GM19238 (cell line): ENCODE measurements around the gene ECE1.

Experiments used
- DNase-seq: peaks from one replicate; pipeline ENCODE4 v3.0.0; 2011; ENCODE audit warnings: low spot score; ENCODE audit not compliant: insufficient read length

The ECE1 gene

GRCh38 chr1:21308847-21309652, 18.8 kb upstream of the ECE1 start:
- DNase-seq = no peak

GRCh38 chr1:21308330-21308729, 18.1 kb upstream of the ECE1 start:
- DNase-seq = no peak

GRCh38 chr1:21307663-21308305, 17.5 kb upstream of the ECE1 start:
- DNase-seq = no peak

GRCh38 chr1:21307210-21307609, 16.9 kb upstream of the ECE1 start:
- DNase-seq = no peak

- no peak for DNase-seq
Measured at GRCh38 chr1:21305900-21306189, 15.6 kb upstream of the ECE1 start.

GRCh38 chr1:21305155-21305899, 15.1 kb upstream of the ECE1 start:
- DNase-seq = no peak

- DNase-seq = no peak
Measured at GRCh38 chr1:21304488-21304887, 14.2 kb upstream of the ECE1 start.

- DNase-seq = no peak
Measured at GRCh38 chr1:21302747-21303715, 12.8 kb upstream of the ECE1 start.

- DNase-seq = no peak
Measured at GRCh38 chr1:21301794-21302440, 11.7 kb upstream of the ECE1 start.

- no peak for DNase-seq
Measured at GRCh38 chr1:21300774-21301173, 10.5 kb upstream of the ECE1 start.

GRCh38 chr1:21299780-21300395, 9.6 kb upstream of the ECE1 start:
- no peak for DNase-seq

- no peak for DNase-seq
Measured at GRCh38 chr1:21298981-21299391, 8.7 kb upstream of the ECE1 start.

GRCh38 chr1:21297975-21298374, 7.7 kb upstream of the ECE1 start:
- no peak for DNase-seq

GRCh38 chr1:21296509-21297354, 6.5 kb upstream of the ECE1 start:
- DNase-seq = no peak

- no peak for DNase-seq
Measured at GRCh38 chr1:21295545-21295944, 5.3 kb upstream of the ECE1 start.

GRCh38 chr1:21295002-21295401, 4.7 kb upstream of the ECE1 start:
- DNase-seq = no peak

- DNase-seq = peak; percentile 72
Measured at GRCh38 chr1:21294266-21294989, 4.2 kb upstream of the ECE1 start.

GRCh38 chr1:21293537-21294265, 3.4 kb upstream of the ECE1 start:
- DNase-seq = peak; percentile 44
